ENCODE data around the gene NCAM2.

The NCAM2 gene

DNA sequence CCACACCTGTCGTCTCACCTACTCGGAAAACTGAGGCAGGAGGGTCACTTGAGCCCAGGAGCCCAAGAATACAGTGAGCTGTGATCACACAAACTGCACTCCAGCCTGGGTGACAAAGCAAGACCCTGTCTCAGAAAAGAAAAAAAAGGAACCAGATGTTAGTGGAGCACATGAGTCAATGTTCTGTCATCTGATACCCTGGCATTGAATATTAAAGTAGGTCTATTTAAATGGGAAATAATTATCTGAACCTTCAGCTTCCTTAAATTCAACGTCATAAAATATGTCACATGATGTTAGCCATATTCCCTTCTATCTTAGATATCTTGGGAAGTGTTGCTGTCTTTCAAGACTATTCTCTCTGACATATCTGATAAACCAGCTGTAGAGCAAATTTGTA is 47.3 kb downstream of the NCAM2 start:
- no peaks in the 10 kb centered on the region for H3K36me3 ChIP-seq (ENCODE audit: insufficient read depth, low read length)
- H3K79me2 ChIP-seq (ENCODE audit: insufficient read depth, low read length): no peaks in the 10 kb centered on the region
- no peaks in the 10 kb centered on the region for H3K27me3 ChIP-seq (ENCODE audit: insufficient read depth, low read length, poor library complexity, severe bottlenecking)
- H3K4me2 ChIP-seq (ENCODE audit: low read depth, low read length, poor library complexity, severe bottlenecking): no peak overlapping the region
- TF ChIP-seq EZH2phosphoT487 (IDR thresholded peaks at IDR 0.05; ENCODE audit: borderline replicate concordance): no peak
- TF ChIP-seq, protein P1, sequence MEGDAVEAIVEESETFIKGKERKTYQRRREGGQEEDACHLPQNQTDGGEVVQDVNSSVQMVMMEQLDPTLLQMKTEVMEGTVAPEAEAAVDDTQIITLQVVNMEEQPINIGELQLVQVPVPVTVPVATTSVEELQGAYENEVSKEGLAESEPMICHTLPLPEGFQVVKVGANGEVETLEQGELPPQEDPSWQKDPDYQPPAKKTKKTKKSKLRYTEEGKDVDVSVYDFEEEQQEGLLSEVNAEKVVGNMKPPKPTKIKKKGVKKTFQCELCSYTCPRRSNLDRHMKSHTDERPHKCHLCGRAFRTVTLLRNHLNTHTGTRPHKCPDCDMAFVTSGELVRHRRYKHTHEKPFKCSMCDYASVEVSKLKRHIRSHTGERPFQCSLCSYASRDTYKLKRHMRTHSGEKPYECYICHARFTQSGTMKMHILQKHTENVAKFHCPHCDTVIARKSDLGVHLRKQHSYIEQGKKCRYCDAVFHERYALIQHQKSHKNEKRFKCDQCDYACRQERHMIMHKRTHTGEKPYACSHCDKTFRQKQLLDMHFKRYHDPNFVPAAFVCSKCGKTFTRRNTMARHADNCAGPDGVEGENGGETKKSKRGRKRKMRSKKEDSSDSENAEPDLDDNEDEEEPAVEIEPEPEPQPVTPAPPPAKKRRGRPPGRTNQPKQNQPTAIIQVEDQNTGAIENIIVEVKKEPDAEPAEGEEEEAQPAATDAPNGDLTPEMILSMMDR (conservative IDR thresholded peaks at IDR 0.05; ENCODE audit: low read length): no peak
- no peaks in the 10 kb centered on the region for H3F3A ChIP-seq (ENCODE audit: low read depth)
- no peak overlapping the region for H2AFZ ChIP-seq (ENCODE audit: low read length)
- no peak overlapping the region for H3K9ac ChIP-seq (ENCODE audit: low read depth, low read length, poor library complexity, severe bottlenecking)
- H3K9me3 ChIP-seq (ENCODE audit: insufficient read depth, low read depth, low read length): no peaks in the 10 kb centered on the region
- no peaks in the 10 kb centered on the region for H3K4me1 ChIP-seq (ENCODE audit: insufficient read depth, low read length, poor library complexity, severe bottlenecking)
- no peak overlapping the region for H3K4me3 ChIP-seq (ENCODE audit: low read length, poor library complexity, severe bottlenecking)
- no peaks in the 10 kb centered on the region for H3K9me2 ChIP-seq (replicated peaks; ENCODE audit: low read depth, low read length)
- no peaks in the 10 kb centered on the region for H4K20me1 ChIP-seq (ENCODE audit: insufficient read depth, low read length, poor library complexity, severe bottlenecking)

DNA sequence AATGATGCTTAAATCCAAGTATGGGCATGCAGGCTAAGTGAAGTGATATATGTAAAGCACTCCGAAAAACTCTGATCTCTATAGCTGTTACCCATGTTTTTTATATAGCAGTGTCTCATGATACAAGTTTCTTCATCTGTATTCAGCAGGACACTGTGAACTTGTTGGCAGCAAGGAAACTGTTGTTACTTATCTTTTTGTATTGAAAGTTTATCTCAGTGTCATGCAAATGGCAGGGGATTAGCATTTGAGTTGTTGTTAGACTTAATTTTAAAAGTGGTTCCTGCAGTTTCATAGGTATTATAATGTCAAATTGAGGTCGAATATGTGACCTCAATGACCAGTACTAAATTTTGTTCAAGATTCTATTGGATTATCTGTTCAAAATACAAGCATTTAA is 47.9 kb downstream of the NCAM2 start:
- H2AFZ ChIP-seq (ENCODE audit: low read length): no peak overlapping the region
- H3K9me2 ChIP-seq (replicated peaks; ENCODE audit: low read depth, low read length): no peaks in the 10 kb centered on the region
- no peaks in the 10 kb centered on the region for H3K27me3 ChIP-seq (ENCODE audit: insufficient read depth, low read length, poor library complexity, severe bottlenecking)
- H3K36me3 ChIP-seq (ENCODE audit: insufficient read depth, low read length): no peaks in the 10 kb centered on the region
- H3F3A ChIP-seq (ENCODE audit: low read depth): no peaks in the 10 kb centered on the region
- no peaks in the 10 kb centered on the region for H3K4me1 ChIP-seq (ENCODE audit: insufficient read depth, low read length, poor library complexity, severe bottlenecking)
- no peaks in the 10 kb centered on the region for H3K79me2 ChIP-seq (ENCODE audit: insufficient read depth, low read length)
- TF ChIP-seq, protein P1 (conservative IDR thresholded peaks at IDR 0.05; ENCODE audit: low read length): no peak
- TF ChIP-seq EZH2phosphoT487 (IDR thresholded peaks at IDR 0.05; ENCODE audit: borderline replicate concordance): no peak
- H3K4me3 ChIP-seq (ENCODE audit: low read length, poor library complexity, severe bottlenecking): no peak overlapping the region
- no peak overlapping the region for H3K9ac ChIP-seq (ENCODE audit: low read depth, low read length, poor library complexity, severe bottlenecking)
- no peaks in the 10 kb centered on the region for H3K9me3 ChIP-seq (ENCODE audit: insufficient read depth, low read depth, low read length)
- no peaks in the 10 kb centered on the region for H4K20me1 ChIP-seq (ENCODE audit: insufficient read depth, low read length, poor library complexity, severe bottlenecking)
- no peak overlapping the region for H3K4me2 ChIP-seq (ENCODE audit: low read depth, low read length, poor library complexity, severe bottlenecking)

DNA sequence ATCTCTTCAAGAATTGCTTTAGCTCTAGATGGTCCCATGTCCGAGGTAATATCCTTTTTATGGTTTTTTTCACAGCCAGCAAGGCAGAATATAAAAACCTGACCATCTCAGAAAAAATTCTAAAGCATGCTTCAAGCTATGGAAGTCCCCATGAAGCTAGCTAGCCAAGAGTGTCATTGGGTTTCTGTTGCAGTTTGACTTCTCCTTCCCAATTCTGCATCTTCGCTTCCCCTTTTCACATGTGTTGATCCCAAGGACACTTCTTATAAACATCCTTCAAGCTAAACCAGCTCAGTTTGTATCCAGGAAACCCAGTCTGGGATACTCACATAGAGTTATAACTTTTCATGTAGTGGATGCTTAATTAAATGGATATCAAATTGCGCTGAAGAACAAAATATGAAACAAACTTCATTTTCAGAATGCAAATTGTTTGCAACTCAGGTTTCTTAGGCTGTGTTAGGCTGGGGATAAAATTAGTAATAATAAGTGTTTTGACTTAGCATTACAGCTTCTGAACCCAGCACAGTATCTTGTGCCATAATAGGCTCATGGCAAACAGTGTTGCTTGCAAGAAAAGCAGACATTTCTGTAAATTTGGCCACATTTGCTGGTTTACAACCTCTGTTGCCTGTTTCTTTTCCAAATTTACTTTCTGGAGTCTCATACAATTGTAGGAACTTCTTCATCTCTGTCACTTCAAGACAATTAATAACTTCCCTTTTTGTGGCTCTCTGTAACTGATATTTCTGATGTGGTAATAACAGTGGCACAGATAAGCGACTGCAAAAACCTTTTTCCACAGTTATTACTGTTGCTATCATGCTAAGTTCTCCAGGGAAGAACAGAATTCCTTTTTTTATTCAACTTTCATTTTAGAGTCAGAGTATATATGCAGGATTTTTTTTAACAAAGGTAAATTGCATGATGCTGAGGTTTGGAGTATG is 53.2 kb downstream of the NCAM2 start:
- H2AFZ ChIP-seq (ENCODE audit: low read length): no peak overlapping the region
- no peaks in the 10 kb centered on the region for H3F3A ChIP-seq (ENCODE audit: low read depth)
- no peaks in the 10 kb centered on the region for H3K4me1 ChIP-seq (ENCODE audit: insufficient read depth, low read length, poor library complexity, severe bottlenecking)
- H3K9me3 ChIP-seq (ENCODE audit: insufficient read depth, low read depth, low read length): no peaks in the 10 kb centered on the region
- TF ChIP-seq EZH2phosphoT487 (IDR thresholded peaks at IDR 0.05; ENCODE audit: borderline replicate concordance): no peak
- TF ChIP-seq, protein P1 (conservative IDR thresholded peaks at IDR 0.05; ENCODE audit: low read length): no peak
- no peaks in the 10 kb centered on the region for H3K9me2 ChIP-seq (replicated peaks; ENCODE audit: low read depth, low read length)
- no peaks in the 10 kb centered on the region for H3K36me3 ChIP-seq (ENCODE audit: insufficient read depth, low read length)
- no peak overlapping the region for H3K4me3 ChIP-seq (ENCODE audit: low read length, poor library complexity, severe bottlenecking)
- H3K9ac ChIP-seq (ENCODE audit: low read depth, low read length, poor library complexity, severe bottlenecking): no peak overlapping the region
- no peaks in the 10 kb centered on the region for H3K79me2 ChIP-seq (ENCODE audit: insufficient read depth, low read length)
- H3K4me2 ChIP-seq (ENCODE audit: low read depth, low read length, poor library complexity, severe bottlenecking): no peak overlapping the region
- no peaks in the 10 kb centered on the region for H4K20me1 ChIP-seq (ENCODE audit: insufficient read depth, low read length, poor library complexity, severe bottlenecking)
- no peaks in the 10 kb centered on the region for H3K27me3 ChIP-seq (ENCODE audit: insufficient read depth, low read length, poor library complexity, severe bottlenecking)

Data from Loucy (cell line).